ENCODE results near the gene KCNK13.

KCNK13 gene

DNA sequence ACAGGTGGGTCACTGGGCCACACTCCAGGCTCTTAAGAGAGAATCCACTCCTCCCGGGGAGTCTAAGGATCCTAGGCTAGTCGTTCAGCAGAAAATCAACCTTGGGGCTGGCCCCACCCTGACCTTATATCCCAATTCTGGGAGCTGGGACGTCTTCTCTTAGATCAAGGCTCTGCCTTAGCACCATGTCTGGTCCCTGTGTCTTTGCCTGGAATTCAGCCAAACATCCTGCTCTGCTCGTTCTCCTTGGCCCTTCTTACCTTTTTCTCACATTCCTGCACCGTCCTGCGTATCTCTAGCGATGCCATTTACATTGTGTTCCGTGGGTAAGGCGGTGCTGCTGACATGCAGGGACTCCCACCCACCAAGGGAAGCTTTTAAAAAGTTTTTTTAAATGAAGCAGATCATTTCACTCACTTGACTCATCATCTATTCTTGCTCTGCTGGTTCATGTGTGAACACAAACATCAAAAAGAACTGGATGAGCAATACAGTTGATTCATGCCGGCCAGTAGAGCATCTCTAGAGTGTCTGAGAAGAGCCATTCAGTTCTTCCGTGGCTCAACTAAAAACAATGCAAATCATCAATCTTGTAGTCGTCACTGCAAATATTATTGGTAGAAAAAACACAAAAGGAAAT is 50.2 kb downstream of the KCNK13 start:
- H3K27ac ChIP-seq (ENCODE audit: extremely low read depth, low read depth, low read length), result no peak overlapping the region
- no peaks in the 10 kb centered on the region for H3K9me3 ChIP-seq (ENCODE audit: control insufficient read depth, insufficient read depth, low read depth, low read length)
- no peaks in the 10 kb centered on the region for H3K4me1 ChIP-seq (ENCODE audit: control insufficient read depth, insufficient read depth, low read length)
- TF ChIP-seq ZNF423 (tag by site-specific recombination; IDR thresholded peaks at IDR 0.05), result no peak
- ChIA-PET POLR2A (no interaction called here), CTCF (interaction anchor here (0.6 to 1.3 kb wide), 4 partner anchors 20 to 124 kb away, joined by 4 to 6 read pairs (median 5); no protein-coding TSS in a partner anchor)
- no peaks in the 10 kb centered on the region for H3K36me3 ChIP-seq (ENCODE audit: control insufficient read depth in 2 of 2, insufficient read depth in 1 of 2, low read length in 2 of 2)
- H3K4me3 ChIP-seq (ENCODE audit: low read depth, low read length), result no peak overlapping the region

DNA sequence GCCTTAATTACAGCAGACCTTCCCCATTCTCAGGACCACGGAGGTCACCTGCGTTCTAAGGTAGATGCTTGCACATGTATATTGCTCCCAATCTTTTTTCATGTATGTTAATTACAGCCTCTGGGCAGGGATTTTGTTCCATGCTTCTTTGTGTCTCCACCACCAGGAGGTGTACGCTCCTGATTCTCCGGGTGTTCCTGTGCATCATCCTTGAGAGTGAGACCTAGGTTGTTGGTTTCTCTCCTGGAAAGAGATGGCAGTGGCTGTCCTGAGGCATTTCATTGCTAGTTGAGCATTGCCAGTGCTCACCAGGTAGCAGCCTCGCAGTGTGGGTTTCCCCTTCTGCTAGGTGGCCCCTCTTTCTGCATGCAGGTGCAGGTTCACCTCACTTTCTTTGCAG is 52.8 kb downstream of the KCNK13 start:
- Histone ChIP-seq H3K4me1 (ENCODE audit: control insufficient read depth, insufficient read depth, low read length) (no peaks in the 10 kb centered on the region), H3K4me3 (ENCODE audit: low read depth, low read length) (no peak overlapping the region), H3K9me3 (ENCODE audit: control insufficient read depth, insufficient read depth, low read depth, low read length) (no peaks in the 10 kb centered on the region), H3K36me3 (ENCODE audit: control insufficient read depth in 2 of 2, insufficient read depth in 1 of 2, low read length in 2 of 2) (no peaks in the 10 kb centered on the region), H3K27ac (ENCODE audit: extremely low read depth, low read depth, low read length) (no peak overlapping the region)
- ChIA-PET CTCF (no interaction called here), POLR2A (no interaction called here)
- TF ChIP-seq ZNF514 (tag by site-specific recombination; IDR thresholded peaks at IDR 0.05) (no peak), OVOL3 (tag by site-specific recombination; IDR thresholded peaks at IDR 0.05) (no peak), ZNF248 (tag by site-specific recombination; IDR thresholded peaks at IDR 0.05) (no peak), HOXD13 (CRISPR knock-in tag; IDR thresholded peaks at IDR 0.05; ENCODE audit: borderline replicate concordance) (no peak), SETDB1 (IDR thresholded peaks at IDR 0.05; ENCODE audit: insufficient read length, low read length) (no peak), SP3 (tag by site-specific recombination; IDR thresholded peaks at IDR 0.05) (no peak), MYNN (tag by site-specific recombination; IDR thresholded peaks at IDR 0.05; ENCODE audit: borderline replicate concordance) (no peak), ZNF792 (tag by site-specific recombination; IDR thresholded peaks at IDR 0.05) (no peak), ZNF555 (tag by site-specific recombination; conservative IDR thresholded peaks at IDR 0.05) (no peak)
- TF ChIP-seq, protein P1, sequence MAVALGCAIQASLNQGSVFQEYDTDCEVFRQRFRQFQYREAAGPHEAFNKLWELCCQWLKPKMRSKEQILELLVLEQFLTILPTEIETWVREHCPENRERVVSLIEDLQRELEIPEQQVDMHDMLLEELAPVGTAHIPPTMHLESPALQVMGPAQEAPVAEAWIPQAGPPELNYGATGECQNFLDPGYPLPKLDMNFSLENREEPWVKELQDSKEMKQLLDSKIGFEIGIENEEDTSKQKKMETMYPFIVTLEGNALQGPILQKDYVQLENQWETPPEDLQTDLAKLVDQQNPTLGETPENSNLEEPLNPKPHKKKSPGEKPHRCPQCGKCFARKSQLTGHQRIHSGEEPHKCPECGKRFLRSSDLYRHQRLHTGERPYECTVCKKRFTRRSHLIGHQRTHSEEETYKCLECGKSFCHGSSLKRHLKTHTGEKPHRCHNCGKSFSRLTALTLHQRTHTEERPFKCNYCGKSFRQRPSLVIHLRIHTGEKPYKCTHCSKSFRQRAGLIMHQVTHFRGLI (tag by site-specific recombination; IDR thresholded peaks at IDR 0.05), result no peak
- TF ChIP-seq, protein P2, sequence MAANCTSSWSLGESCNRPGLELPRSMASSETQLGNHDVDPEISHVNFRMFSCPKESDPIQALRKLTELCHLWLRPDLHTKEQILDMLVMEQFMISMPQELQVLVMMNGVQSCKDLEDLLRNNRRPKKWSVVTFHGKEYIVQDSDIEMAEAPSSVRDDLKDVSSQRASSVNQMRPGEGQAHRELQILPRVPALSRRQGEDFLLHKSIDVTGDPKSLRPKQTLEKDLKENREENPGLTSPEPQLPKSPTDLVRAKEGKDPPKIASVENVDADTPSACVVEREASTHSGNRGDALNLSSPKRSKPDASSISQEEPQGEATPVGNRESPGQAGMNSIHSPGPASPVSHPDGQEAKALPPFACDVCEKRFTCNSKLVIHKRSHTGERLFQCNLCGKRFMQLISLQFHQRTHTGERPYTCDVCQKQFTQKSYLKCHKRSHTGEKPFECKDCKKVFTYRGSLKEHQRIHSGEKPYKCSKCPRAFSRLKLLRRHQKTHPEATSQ (tag by site-specific recombination; IDR thresholded peaks at IDR 0.05), result no peak

DNA sequence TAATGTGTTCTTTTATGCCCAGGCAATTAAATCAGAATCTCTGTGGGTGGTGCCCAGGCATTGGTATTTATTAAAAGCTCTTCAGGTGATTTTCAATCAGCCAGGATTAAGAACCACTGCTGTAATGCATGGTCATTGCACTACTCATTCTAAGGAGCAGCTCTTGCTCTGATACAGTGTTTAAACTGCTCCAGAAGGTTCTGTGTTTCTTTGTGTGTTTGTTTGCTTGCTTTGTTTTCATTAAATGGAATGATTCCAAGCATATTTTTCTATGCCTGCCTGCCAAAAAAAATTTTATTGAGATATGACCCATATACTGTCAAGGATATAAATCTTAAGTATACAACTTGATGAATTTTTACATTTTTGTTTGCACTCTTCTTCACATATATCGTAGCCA is 54.0 kb downstream of the KCNK13 start:
- no peak for TF ChIP-seq ZNF211 (tag by site-specific recombination; IDR thresholded peaks at IDR 0.05; ENCODE audit: low read depth)
- Histone ChIP-seq H3K9me3 (ENCODE audit: control insufficient read depth, insufficient read depth, low read depth, low read length) (no peaks in the 10 kb centered on the region), H3K27ac (ENCODE audit: extremely low read depth, low read depth, low read length) (no peak overlapping the region), H3K4me3 (ENCODE audit: low read depth, low read length) (no peak overlapping the region), H3K4me1 (ENCODE audit: control insufficient read depth, insufficient read depth, low read length) (no peaks in the 10 kb centered on the region), H3K36me3 (ENCODE audit: control insufficient read depth in 2 of 2, insufficient read depth in 1 of 2, low read length in 2 of 2) (no peaks in the 10 kb centered on the region)
- ChIA-PET CTCF (interaction anchor here (1.3 kb wide), 1 partner anchor 120 kb away, joined by 3 read pairs; no protein-coding TSS in a partner anchor), POLR2A (no interaction called here)

DNA sequence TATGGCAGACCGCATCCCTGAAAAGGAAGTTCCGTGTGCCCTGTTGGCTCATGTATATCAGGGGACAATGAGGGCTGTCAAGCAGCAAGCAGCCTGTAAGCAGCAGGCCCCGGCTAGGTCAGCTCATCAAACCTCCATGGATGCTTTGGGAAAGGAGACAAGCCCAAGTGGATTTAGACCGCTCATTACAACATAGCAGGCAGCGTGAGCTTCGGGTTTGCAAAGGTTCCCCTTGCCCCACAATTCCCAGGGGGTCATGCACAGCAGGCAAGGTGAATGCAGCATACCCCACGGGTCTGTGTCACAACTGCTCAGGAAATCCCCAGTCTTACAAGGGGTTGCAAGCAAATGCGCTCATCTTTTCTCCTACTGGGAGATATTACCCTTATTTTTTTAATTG is 54.6 kb downstream of the KCNK13 start:
- Histone ChIP-seq H3K9me3 (ENCODE audit: control insufficient read depth, insufficient read depth, low read depth, low read length) (no peaks in the 10 kb centered on the region), H3K36me3 (ENCODE audit: control insufficient read depth in 2 of 2, insufficient read depth in 1 of 2, low read length in 2 of 2) (no peaks in the 10 kb centered on the region), H3K4me3 (ENCODE audit: low read depth, low read length) (no peak overlapping the region), H3K4me1 (ENCODE audit: control insufficient read depth, insufficient read depth, low read length) (no peaks in the 10 kb centered on the region), H3K27ac (ENCODE audit: extremely low read depth, low read depth, low read length) (no peak overlapping the region)
- ChIA-PET POLR2A (no interaction called here), CTCF (interaction anchor here (0.7 kb wide), 1 partner anchor 57 kb away, joined by 3 read pairs; no protein-coding TSS in a partner anchor)
- TF ChIP-seq ZNF501 (tag by site-specific recombination; IDR thresholded peaks at IDR 0.05) (no peak), ZNF560 (tag by site-specific recombination; IDR thresholded peaks at IDR 0.05; ENCODE audit: borderline replicate concordance) (no peak), SP7 (tag by site-specific recombination; IDR thresholded peaks at IDR 0.05) (no peak), ZNF521 (tag by site-specific recombination; IDR thresholded peaks at IDR 0.05) (no peak), ZNF530 (tag by site-specific recombination; IDR thresholded peaks at IDR 0.05; ENCODE audit: low read depth) (no peak)
- TF ChIP-seq, protein P3, sequence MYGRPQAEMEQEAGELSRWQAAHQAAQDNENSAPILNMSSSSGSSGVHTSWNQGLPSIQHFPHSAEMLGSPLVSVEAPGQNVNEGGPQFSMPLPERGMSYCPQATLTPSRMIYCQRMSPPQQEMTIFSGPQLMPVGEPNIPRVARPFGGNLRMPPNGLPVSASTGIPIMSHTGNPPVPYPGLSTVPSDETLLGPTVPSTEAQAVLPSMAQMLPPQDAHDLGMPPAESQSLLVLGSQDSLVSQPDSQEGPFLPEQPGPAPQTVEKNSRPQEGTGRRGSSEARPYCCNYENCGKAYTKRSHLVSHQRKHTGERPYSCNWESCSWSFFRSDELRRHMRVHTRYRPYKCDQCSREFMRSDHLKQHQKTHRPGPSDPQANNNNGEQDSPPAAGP (tag by site-specific recombination; IDR thresholded peaks at IDR 0.05), result no peak
- TF ChIP-seq, protein P4, sequence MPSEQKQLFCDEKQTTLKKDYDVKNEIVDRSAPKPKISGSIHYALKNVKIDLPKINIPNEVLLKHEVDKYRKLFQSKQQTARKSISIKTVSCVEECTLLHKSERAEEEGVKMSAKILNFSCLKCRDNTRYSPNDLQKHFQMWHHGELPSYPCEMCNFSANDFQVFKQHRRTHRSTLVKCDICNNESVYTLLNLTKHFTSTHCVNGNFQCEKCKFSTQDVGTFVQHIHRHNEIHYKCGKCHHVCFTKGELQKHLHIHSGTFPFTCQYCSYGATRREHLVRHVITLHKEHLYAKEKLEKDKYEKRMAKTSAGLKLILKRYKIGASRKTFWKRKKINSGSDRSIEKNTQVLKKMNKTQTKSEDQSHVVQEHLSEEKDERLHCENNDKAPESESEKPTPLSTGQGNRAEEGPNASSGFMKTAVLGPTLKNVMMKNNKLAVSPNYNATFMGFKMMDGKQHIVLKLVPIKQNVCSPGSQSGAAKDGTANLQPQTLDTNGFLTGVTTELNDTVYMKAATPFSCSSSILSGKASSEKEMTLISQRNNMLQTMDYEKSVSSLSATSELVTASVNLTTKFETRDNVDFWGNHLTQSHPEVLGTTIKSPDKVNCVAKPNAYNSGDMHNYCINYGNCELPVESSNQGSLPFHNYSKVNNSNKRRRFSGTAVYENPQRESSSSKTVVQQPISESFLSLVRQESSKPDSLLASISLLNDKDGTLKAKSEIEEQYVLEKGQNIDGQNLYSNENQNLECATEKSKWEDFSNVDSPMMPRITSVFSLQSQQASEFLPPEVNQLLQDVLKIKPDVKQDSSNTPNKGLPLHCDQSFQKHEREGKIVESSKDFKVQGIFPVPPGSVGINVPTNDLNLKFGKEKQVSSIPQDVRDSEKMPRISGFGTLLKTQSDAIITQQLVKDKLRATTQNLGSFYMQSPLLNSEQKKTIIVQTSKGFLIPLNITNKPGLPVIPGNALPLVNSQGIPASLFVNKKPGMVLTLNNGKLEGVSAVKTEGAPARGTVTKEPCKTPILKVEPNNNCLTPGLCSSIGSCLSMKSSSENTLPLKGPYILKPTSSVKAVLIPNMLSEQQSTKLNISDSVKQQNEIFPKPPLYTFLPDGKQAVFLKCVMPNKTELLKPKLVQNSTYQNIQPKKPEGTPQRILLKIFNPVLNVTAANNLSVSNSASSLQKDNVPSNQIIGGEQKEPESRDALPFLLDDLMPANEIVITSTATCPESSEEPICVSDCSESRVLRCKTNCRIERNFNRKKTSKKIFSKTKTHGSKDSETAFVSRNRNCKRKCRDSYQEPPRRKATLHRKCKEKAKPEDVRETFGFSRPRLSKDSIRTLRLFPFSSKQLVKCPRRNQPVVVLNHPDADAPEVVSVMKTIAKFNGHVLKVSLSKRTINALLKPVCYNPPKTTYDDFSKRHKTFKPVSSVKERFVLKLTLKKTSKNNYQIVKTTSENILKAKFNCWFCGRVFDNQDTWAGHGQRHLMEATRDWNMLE (tag by site-specific recombination; conservative IDR thresholded peaks at IDR 0.05; ENCODE audit: low read depth), result no peak

Data from HEK293 (cell line).